Loucy (cell line): ENCODE data around the gene TPMT.

Experiments
- EZH2phosphoT487 ChIP-seq: fragments of 200-600 bp; IDR thresholded peaks from 2 replicates; pipeline ENCODE4 v1.6.1; 2018; ENCODE audit warnings: antibody characterized with exemption, mild to moderate bottlenecking, moderate library complexity, borderline replicate concordance
- TF ChIP-seq, protein P1 (sequence below): fragments of 200-600 bp; sonication (generic); conservative IDR thresholded peaks from 2 replicates; pipeline ENCODE4 v1.5.1; 2014; ENCODE audit warnings: mild to moderate bottlenecking, antibody characterized with exemption, low read length

- TF ChIP-seq, protein P1, sequence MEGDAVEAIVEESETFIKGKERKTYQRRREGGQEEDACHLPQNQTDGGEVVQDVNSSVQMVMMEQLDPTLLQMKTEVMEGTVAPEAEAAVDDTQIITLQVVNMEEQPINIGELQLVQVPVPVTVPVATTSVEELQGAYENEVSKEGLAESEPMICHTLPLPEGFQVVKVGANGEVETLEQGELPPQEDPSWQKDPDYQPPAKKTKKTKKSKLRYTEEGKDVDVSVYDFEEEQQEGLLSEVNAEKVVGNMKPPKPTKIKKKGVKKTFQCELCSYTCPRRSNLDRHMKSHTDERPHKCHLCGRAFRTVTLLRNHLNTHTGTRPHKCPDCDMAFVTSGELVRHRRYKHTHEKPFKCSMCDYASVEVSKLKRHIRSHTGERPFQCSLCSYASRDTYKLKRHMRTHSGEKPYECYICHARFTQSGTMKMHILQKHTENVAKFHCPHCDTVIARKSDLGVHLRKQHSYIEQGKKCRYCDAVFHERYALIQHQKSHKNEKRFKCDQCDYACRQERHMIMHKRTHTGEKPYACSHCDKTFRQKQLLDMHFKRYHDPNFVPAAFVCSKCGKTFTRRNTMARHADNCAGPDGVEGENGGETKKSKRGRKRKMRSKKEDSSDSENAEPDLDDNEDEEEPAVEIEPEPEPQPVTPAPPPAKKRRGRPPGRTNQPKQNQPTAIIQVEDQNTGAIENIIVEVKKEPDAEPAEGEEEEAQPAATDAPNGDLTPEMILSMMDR: no peak
- TF ChIP-seq EZH2phosphoT487: no peak
Measured at GRCh38 chr6:18186540-18187250, 31.8 kb upstream of the TPMT start.
